Activated gamma-delta T cell (primary cell): ENCODE measurements around the gene NUDC.

Source experiments
- DNase-seq: peaks from one replicate; lab custom pipeline; 2025; lab: John Stamatoyannopoulos, UW

The NUDC gene

GRCh38 chr1:26951216-26951615 lies 29.7 kb downstream of the NUDC start:
- no peak for DNase-seq

DNA sequence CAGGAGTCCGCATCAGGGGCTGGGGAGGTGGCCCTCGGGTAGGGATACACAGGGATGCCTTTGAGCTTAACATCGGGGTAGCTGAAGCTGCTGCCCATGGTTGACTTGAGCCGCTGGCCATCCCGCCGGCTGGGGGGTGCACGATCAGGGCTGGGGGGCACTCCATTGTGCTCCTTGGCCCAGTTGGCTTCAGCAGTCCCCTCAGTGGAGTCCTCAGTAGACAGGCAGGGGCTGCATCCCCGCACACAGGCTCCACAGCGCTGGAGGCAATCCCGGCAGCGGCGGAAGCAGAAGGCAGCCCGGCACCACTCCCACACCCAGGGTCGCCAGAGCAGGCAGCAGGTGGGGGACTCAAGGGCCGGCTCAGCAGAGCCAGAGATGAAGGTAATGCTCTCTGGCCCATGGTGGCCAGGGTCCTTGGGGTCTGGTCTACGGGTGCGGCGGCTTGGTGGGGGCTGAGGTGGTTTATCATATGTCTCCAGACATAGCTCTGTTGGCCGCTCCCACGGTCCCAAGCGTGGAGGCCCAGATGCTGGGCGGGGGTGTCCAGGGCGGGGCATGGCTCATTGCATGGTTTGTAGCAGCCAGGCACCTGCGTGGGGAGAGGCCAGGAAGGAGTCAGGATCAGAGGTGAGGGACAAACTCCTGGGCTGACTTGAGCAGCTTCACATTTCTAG lies 30.4 kb downstream of the NUDC start:
- DNase-seq, result no peak

DNA sequence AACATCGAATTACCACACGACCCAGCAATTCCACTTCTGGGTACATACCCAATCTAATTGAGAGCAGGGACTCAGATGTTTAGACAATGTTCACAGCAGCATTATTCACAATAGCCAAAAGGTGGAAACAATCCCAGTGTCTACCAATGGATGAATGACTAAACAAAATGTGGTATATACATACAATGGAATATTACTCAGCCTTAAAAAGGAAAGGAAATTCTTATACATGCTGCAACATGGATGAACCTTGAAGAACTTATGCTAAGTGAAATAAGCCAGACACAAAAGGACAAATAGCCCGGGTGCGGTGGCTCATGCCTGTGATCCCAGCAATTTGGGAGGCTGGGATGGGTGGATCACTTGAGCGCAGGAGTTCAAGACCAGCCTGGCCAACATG lies 31.8 kb downstream of the NUDC start:
- DNase-seq, result no peak

GRCh38 chr1:26956321-26956720 lies 34.8 kb downstream of the NUDC start:
- no peak for DNase-seq

DNA sequence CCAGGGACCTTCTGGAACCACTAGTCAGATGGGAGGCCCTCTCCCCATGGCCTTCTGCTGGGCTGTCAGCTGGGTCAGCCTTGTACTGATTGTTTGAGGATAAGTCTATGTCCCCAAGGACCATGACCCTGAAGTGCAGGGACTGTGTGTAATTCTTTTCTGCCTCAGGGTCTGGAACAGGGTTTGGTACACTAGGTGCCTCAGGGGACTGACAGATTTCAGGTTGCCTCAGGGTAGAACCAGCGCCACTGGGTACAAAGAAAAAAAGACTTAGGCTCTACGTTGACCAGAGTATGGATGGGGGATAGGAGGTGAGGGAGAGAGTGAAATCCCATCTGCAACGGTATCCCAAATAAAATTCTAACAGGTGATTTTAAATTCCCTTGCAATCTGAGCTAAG lies 35.8 kb downstream of the NUDC start:
- DNase-seq, result no peak

- DNase-seq, result no peak
Observed at GRCh38 chr1:26959270-26959669, 37.7 kb downstream of the NUDC start.

GRCh38 chr1:26959722-26960624 lies 38.4 kb downstream of the NUDC start, which contains the start of gene KDF1:
Gene KDF1, minus strand, starts transcription at chr1:26960468. Its CDS starts 8,088 bp downstream, at chr1:26952380.
- peak; percentile 27 for DNase-seq

DNA sequence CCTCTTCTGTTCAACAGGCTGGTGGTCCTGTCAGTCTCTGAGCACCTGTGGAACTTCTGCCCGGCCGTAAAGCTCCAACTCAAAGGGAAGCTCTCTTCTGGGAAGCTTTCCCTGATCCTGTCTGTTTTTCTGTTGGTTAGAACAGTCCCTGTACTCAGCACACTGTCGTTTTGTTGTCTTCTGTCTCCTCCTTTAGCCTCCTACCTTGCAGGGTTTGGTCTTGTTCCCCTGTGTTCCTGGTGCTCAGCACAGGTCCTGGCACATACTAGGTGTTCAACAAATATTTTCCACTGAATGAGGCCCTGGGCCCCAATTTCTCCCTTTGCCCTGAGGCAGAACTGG lies 39.1 kb downstream of the NUDC start:
- DNase-seq, result no peak

DNA sequence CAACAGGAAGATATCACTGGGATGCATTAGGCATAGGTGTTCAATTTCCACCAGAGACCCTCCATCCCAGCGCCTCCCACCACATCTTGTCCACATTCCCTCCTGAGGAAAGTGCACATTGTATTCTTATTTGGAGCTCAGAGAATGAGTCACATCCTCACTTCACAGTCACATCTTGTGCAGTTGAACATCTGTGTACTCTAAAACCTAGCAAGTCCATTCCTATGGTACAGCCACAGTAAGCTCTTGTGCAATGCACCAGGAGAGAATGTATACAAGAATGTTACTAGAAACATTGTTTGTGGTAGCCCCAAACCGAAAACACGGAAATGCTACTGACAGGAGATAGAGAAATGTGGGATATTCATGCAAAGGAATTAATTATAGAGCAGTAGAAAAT lies 40.3 kb downstream of the NUDC start:
- DNase-seq, result no peak

DNA sequence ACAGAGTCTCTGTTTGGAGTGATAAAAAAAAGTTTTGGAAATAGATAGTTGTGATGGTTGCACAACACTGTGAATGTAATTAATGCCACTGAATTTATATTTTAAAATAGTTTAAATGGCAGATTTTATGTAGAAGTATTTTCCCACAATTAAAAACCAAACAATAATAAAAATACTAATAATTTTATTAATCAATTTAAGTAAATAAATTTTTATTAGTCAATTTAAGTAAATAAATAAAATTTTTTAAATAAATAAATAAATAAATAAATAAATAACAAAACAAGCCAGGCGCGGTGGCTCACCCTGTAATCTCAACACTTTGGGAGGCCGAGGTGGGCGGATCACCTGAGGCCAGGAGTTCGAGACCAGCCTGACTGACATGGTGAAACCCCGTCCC lies 43.7 kb downstream of the NUDC start:
- no peak for DNase-seq

DNA sequence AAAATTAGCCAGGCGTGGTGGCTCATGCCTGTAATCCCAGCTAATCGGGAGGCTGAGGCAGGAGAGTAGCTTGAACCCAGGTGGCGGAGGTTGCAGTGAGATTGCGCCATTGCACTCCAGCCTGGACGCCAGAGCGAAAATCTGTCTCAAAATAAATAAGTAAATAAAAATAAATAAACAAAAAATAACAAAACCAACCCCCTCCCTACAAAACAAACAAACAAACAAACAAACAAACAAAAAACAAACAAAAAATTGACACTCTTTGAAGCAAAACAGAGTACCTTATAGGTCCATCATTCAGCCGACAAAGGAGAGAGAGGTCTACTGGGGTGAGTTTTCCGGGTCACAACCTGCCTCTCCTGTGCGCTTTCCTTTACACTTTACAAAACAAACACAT lies 44.1 kb downstream of the NUDC start:
- DNase-seq, result no peak

DNA sequence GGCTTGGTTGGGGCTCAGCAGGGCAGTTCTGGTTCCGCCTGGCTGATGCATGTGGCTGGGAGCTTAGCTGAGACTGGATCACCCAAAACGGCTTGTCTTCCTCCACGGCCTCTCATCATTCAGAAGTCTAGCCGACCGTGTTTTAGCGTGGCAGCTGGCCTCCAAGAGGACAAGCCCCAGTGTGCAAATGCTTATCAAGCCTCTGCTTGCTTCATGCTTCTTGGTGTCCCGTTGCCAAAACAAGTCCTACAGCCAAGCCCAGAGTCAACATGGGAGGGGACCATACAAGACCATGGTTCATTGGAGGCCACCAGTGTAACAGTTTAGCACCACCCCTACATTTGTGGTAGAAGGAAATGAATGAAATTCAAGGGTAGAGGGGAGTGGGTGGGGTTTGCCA lies 49.3 kb downstream of the NUDC start:
- no peak for DNase-seq

DNA sequence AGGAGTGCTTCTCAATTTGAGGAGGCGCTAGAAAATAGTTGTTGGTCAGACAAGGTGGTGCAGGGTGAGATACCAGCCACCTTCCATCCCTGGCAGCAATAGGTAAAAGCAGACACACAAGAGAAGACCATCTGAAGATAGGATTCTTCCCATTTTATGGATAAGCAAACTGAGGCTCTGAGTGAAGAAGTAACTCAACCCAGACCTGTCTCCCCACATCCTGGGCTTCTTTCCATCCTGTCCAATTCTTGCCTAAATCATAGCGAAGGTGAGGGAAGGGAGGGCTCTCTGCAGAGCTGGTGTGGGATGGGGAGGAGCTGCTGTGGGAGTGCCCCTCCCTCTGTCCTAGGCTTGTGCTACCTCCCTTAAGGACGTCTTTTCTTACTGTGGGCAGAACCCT lies 50.0 kb downstream of the NUDC start:
- DNase-seq, result no peak

DNA sequence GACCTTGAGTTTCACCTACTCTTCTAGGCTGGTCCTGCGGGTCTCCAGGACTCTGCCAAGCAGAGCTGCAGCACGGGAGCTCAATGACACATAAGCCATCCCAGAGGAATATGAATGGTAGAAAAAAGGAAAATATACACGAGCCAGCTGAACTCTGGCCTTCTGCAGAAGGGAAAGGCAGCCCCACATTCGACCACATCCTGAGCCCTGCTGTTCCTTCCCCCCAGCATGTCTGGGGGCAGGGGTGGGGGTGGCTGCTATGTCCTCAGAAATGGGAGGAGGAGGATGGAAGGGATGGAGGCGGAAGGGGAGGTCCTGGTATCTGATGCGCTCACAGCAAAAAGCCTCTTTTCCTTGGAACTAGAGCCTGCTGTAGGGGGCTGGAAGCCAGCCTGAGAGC lies 50.8 kb downstream of the NUDC start:
- no peak for DNase-seq

GRCh38 chr1:26972821-26973220 lies 51.3 kb downstream of the NUDC start:
- DNase-seq, result no peak

- DNase-seq, result no peak
Observed at GRCh38 chr1:26976621-26977510, 55.3 kb downstream of the NUDC start.

DNA sequence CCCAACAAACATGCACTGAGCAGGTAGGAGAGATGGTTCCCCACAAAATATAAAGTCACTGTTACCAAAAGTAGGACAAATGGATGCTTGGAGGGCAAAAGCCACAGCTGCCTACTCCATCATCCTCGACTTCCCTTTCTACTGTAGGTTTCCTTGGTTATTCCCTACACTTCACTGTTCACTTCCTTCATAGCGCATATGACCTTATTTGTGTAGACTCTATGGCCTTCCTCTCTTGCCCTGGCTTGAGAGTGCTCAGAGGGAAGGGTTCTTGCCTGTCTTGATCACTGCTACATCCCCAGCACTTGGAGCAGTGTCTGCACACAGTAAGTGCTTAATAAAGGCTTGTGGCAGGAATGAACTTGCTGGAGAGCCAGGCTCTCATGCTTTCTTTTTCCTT lies 57.4 kb downstream of the NUDC start:
- DNase-seq, result no peak

DNA sequence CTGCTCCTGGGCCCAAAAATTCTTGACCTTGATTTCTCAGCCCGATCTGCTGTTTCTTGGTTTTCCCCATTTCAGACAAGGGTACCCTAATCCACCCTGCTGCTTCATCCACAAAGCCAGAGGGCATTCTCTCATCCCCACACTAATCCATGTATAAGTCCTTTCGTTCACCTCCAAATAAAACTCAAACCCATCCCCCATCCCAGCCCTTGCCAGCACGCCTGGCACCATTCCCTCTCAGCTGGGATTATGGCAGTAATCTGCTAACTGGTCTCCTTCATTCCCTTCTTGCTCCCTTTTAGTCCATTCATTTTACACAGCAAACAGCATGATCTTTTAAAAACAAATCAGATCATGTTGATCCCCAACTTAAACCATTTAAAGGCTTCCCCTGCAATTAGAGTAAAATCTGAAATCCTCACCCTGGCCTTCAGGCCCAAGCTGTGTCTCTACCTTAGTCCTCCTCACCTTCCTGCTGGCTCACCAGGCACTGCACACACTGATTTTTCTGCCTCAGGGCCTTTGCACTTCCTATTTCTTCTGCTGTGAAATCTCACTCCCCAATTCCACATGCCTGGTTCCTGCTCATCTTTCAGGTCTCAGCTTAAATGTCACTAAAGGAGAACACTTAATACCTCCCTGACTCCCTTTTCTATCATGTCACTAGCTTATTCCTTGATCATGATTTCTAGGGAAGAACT lies 59.8 kb downstream of the NUDC start:
- no peak for DNase-seq

- DNase-seq, result no peak
Observed at GRCh38 chr1:26983863-26984262, 62.3 kb downstream of the NUDC start.

GRCh38 chr1:26984291-26984690 lies 62.7 kb downstream of the NUDC start:
- DNase-seq, result no peak

GRCh38 chr1:26986658-26987057 lies 65.1 kb downstream of the NUDC start:
- DNase-seq, result no peak
